ENCODE measurements around the gene OSMR.
"Not testable (repeated sequence)": the region's sequence is repeated elsewhere in the genome, so short reads cannot be mapped to it uniquely, and the experiment has no call there.

The OSMR gene

DNA sequence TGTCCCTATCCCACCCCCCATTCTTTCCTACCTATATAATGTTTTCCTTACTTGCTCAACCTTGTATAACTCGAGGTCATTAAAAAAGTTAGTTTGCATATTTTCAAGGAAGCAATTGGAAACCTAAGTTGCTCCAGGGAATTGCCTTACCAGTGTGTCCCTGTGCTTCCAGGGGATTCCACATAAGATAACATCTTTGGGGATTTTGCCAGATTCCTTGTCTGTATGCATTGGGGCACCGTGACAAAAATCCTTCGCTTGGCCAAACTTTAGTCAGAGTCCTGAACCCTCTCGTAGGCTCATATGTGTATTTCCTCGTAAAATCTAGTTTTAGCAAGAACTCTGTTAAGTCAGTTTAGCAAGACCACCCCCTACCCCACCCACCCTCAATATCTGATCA, 14.7 kb upstream of the OSMR start:
- DNase-seq = no peak

GRCh38 chr5:38831909-38832308, 13.9 kb upstream of the OSMR start:
- no peak for DNase-seq

DNA sequence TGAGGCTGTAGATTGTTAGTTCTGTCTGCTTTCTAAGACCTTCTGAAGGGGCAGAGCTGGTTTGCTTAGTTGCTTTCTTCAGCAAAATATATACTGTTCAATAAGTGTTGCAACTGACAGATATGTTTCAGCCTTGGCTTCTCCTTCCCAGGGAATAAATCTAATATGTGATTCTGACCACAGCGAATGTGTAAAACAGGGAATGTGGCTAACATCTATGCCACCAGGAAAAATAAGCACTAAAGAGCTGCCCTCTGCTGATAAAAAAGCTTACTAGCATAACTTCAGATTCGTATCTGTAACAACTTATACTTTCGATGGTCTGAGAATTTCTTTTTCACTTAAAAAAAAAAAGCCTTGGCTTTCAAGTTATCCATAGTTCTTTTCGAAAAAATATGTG, 13.0 kb upstream of the OSMR start:
- DNase-seq = no peak

- DNase-seq = no peak
Measured at GRCh38 chr5:38835887-38836286, 9.9 kb upstream of the OSMR start.

GRCh38 chr5:38837416-38837815, 8.4 kb upstream of the OSMR start:
- no peak for DNase-seq

DNA sequence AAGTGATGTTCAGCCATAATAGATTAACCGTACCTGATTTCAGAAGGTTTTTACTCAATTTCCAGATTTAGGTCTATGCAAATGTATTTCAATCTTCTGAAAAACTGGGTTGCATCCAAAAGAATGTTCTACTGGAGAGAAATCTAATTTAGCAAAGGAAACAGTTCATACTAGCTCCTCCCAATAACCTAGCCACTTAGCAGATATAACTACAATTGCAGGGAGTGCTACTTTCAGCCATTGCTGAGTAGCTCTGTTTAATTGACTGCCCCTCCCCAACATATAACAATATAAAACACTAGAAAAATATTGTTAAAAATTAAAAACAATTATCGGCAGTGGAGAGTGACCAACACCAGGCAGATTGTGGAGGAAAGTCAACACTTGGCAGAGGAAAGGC, 7.9 kb upstream of the OSMR start:
- DNase-seq = no peak

DNA sequence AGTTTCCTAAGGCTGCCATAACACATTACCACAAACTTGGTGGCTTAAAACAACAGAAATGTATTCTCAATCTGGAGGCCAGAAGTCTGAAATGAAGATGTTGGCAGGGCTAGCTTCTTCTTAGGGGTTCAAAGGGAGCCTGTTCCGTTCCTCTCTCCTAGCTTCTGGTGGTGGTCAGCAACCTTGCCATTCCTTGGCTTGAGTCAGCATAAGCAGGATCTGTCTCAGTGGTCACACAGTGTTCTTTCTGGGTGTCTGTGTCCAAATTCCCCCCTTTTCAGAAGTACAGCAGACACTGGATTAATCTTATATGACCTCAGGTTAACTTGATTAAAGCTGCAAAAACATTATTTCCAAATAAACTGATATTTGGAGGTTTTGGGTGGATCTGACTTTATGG, 2.1 kb upstream of the OSMR start:
- DNase-seq = no peak

GRCh38 chr5:38846379-38847011, 683 bp downstream of the OSMR start:
- no peak for DNase-seq

GRCh38 chr5:38847559-38848347, 1.9 kb downstream of the OSMR start:
- no peak for DNase-seq

DNA sequence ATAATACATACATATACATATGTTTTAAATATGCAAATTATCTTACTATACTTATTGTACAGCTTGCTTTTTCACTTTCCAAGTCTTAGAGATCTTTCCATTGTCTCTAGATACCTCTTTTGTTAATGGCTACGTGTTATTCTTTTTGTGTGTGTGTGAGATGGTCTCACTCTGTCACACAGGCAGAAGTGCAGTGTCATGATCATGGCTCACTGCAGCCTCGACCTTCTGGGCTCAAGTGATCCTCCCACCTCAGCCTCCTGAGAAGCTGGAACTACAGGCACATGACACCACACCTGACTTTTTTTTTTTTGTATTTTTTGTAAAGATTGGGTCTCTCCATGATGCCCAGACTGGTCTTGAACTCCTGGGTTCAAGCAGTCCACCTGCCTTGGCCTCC, 2.8 kb downstream of the OSMR start:
- DNase-seq = no peak

- DNase-seq = not testable (repeated sequence)
Measured at GRCh38 chr5:38851640-38852039, 5.8 kb downstream of the OSMR start.

GRCh38 chr5:38853753-38854470, 8.1 kb downstream of the OSMR start:
- no peak for DNase-seq

DNA sequence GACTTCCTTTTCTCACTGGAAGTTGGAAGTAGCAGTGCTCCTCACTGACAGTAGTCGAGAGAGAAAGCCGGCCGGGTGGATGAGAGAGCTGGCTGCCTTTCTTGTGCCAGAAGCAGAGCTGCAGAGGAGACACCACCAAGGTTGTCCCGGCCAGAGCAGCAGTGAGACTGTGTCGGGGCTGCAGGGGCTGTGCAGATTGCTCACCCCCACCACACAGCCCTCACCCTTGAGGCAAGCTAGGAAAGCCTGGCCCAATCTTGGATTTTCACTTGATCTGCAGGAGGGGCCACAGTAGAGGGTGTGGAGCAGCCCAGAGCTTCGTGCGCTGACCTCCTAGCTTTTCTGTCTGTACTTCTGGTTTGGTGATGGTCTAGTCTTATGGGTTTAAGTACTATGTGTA, 9.1 kb downstream of the OSMR start:
- no peak for DNase-seq

DNA sequence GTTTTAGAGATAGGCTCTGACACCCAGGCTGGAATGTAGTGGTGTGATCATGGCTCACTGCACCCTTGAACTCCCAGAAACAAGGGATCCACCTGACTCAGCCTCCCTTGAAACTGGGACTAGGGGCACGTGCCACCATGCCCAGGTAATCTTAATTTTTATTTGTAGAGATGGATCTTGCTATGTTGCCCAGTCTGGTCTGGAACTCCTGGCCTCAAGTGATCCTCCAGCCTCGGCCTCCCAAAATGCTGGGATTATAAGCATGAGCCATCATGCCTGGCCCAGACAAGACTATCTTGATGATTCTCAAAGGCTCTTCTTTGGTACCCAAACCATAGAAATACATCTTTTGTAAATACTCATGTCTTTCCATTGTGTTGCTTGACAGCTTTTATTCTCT, 10.8 kb downstream of the OSMR start:
- no peak for DNase-seq

GRCh38 chr5:38858839-38859238, 13.0 kb downstream of the OSMR start:
- no peak for DNase-seq

- DNase-seq = not testable (repeated sequence)
Measured at GRCh38 chr5:38861986-38862770, 16.4 kb downstream of the OSMR start.

DNA sequence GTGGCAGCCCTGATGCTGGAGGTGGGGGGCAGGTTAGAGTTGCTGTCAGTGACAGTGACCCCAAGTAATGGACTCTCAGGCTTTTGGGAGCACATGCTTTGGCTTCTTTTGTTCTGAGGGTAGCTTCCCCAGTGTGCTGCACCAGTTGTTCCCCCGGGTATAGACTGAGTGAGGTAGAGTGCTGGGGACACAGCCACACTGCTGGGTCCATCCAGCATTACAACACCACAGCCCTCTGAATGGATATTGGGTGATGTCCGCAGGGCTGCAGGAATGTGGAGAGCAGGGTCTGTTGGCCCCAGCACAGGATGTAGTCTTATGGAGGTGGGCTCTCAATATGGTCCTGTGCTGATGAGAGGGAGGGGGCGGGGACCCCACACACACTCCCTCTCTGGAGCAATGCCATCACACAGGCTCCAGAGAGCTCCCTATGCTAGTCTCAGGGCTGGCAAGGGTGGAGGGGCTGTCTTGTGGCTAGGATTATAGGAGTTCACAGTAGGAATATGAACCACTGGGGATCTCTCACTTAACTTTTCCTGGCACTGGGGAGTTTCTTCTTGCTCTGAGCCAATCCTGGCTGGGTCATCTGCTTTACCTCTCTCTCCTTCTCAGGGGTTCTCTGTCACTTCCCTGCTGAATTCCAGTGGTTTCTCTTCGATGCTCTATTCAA, 20.7 kb downstream of the OSMR start:
- no peak for DNase-seq

DNA sequence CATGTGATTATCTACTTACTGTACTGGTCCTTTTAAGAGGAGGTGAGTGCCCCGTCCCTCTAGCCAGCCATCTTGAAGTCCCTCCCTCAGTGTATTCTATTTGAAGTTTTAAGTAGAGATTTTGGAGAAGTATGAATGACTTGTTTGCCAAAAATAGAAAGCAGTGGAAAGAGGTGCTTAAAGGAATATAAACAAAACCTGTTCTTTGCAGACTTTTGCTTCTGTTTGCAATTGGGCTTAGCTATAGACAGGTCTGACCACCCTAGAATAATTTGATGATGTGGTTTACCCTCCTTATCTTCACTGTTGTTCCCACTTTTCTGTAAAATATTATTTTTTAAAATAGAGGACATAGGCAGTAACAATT, 21.2 kb downstream of the OSMR start:
- no peak for DNase-seq

DNA sequence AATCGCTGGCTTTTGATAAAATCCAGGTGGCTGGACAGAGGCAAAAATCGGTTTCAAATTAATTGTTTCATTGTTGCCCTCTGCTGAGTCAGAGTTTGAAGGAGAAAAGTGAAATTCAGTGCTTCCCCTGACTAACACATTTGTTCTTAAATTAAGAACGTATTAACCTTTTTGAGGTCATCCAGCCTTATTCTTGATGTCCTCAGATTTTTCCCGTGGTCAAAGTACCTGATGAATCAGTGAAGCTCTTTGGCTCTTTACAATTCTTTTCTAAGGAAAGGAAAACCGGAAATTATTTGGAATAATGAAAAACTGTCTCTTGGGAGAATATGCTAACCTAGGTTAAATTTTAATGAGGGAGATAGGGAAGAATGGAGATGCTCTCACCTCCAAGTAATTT, 21.6 kb downstream of the OSMR start:
- DNase-seq = no peak

GRCh38 chr5:38870595-38870994, 24.8 kb downstream of the OSMR start:
- DNase-seq = no peak

DNA sequence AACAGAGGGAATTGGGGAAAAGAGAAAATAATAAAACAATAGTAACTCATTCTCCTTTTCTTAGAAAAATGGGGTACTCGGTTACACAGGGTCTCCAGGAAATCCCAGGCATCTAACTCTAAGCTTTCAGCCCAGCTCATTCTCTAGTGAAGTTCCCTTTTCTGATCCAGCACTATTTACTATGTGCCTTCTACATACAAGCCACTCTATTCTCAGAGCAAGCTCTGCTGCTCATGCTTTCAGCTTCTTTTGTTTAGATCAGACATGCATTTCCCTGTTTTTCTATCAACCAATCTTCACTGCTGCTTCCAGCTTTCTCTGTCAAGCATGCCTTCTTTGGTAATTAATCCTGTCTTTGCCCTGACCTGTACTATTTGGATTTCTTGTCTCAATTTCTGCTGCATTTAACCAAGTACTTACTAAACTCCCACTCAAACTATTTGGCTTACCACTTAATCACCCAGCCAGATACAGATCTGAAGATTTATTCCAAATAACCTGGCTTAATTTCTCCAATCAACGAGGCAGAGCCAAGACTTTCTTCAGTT, 25.3 kb downstream of the OSMR start:
- no peak for DNase-seq

DNA sequence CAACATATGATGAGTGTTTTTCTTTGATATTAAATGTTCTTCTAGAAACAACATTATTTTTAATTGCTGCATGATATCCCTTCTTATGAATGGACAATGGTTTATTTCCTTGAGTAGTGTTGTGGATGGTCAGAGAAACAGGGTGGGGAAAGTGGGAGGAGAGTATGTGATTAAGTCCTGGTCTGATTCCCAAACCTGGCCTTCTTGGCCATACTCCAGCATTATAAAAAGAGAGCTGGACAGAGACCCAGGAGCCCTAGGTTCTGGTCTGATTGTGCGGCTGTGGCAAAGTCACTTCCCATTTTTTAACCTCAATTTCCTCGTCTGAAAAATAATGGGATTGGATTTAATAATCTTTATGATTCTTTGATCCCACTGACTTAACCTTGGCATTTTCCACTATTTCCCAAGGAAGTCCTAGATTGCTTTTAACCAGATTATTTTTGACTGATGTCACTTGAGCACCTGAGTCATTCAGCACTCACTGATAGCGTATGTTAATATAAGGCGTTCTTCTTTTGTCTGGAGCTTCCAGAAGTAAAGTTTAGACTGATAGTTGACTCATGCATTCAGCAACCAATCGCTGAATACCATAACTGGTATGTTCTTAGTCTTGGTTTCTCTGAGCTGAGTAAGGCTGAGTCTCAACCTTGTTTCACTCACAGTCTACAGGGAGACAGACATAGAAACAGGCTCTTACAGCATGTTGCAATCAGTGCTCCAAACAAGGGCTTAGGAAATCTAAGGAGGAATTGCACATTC, 26.2 kb downstream of the OSMR start:
- DNase-seq = no peak

All from activated CD4-positive, alpha-beta T cell treated with anti-CD3 and anti-CD28 coated beads for 4 hours (primary cell).